NCI-H526 treated with DMSO at 0.1 percent for 48 hours (cell line): ENCODE results near the gene PPP2R1B.
"Not testable (repeated sequence)": the region's sequence is repeated elsewhere in the genome, so short reads cannot be mapped to it uniquely, and the experiment has no call there.

Experiments used
- DNase-seq: peaks from one replicate; lab custom pipeline; 2025; lab: John Stamatoyannopoulos, UW

Gene PPP2R1B

GRCh38 chr11:111726301-111726713 is 39.9 kb downstream of the PPP2R1B start:
- DNase-seq: no peak

GRCh38 chr11:111725621-111726020 is 40.6 kb downstream of the PPP2R1B start:
- no peak for DNase-seq

- DNase-seq: no peak
Observed at GRCh38 chr11:111724615-111725129, 41.5 kb downstream of the PPP2R1B start.

- no peak for DNase-seq
Observed at GRCh38 chr11:111723595-111723994, 42.6 kb downstream of the PPP2R1B start.

GRCh38 chr11:111722501-111722900 is 43.7 kb downstream of the PPP2R1B start:
- DNase-seq: no peak

GRCh38 chr11:111720801-111721494 is 45.2 kb downstream of the PPP2R1B start:
- DNase-seq: no peak

GRCh38 chr11:111719379-111719778 is 46.8 kb downstream of the PPP2R1B start:
- peak; percentile 27 for DNase-seq

- DNase-seq: no peak
Observed at GRCh38 chr11:111718859-111719258, 47.3 kb downstream of the PPP2R1B start.

- no peak for DNase-seq
Observed at GRCh38 chr11:111718436-111718835, 47.8 kb downstream of the PPP2R1B start.

GRCh38 chr11:111717660-111718059 is 48.5 kb downstream of the PPP2R1B start:
- not testable (repeated sequence) for DNase-seq

GRCh38 chr11:111715142-111715816 is 50.9 kb downstream of the PPP2R1B start:
- no peak for DNase-seq

GRCh38 chr11:111714522-111714921 is 51.7 kb downstream of the PPP2R1B start:
- DNase-seq: no peak

- DNase-seq: no peak
Observed at GRCh38 chr11:111707691-111708067, 58.5 kb downstream of the PPP2R1B start.

- DNase-seq: no peak
Observed at GRCh38 chr11:111707039-111707690, 59.0 kb downstream of the PPP2R1B start.

GRCh38 chr11:111703576-111703975 is 62.6 kb downstream of the PPP2R1B start:
- DNase-seq: no peak

GRCh38 chr11:111702623-111703022 is 63.6 kb downstream of the PPP2R1B start:
- no peak for DNase-seq

GRCh38 chr11:111700162-111700561 is 66.0 kb downstream of the PPP2R1B start:
- DNase-seq: no peak

- DNase-seq: no peak
Observed at GRCh38 chr11:111699579-111700156, 66.5 kb downstream of the PPP2R1B start.

GRCh38 chr11:111698852-111699559 is 67.2 kb downstream of the PPP2R1B start:
- DNase-seq: no peak

GRCh38 chr11:111697933-111698371 is 68.2 kb downstream of the PPP2R1B start:
- no peak for DNase-seq

GRCh38 chr11:111696556-111696955 is 69.6 kb downstream of the PPP2R1B start:
- no peak for DNase-seq

- DNase-seq: no peak
Observed at GRCh38 chr11:111694851-111695250, 71.3 kb downstream of the PPP2R1B start.
